ENCODE data around the gene HIVEP2.
A peak's percentile ranks its signal among the peaks of the same experiment; 100 is the strongest.

HIVEP2 gene

DNA sequence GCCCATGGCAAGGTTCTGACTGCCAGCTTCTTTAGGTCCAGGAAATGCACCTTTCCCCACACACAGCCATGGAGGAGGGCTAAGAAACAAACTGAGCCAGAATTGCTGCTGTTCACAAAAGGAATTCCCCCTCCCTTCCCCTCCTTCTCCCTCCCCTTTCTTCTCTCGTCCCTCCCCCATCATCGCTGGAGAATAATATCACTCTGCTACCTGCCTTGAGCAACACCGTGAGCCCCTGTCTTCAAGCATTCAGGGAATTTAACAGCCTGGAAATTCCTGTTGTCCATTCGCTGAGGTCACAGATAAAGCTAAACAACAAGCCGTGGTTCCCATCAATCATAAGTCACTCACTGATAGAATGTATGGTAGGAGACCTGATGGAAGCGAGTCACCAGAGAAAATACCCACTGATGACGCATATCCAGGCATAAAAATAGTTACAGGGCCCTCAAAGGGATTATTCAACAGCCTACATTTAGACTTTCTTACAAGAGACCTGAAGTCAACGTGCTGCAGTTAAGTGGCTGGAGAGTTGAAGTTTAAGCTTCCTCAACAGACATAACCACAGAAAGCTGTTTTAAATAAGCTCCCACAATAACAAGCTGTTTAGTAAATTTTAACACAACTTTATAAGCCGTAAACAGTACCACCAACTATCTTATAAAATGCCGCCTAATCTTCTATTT is 59.7 kb downstream of the HIVEP2 start:
- no peak overlapping the region for H2AK5ac ChIP-seq (ENCODE audit: low read length)

DNA sequence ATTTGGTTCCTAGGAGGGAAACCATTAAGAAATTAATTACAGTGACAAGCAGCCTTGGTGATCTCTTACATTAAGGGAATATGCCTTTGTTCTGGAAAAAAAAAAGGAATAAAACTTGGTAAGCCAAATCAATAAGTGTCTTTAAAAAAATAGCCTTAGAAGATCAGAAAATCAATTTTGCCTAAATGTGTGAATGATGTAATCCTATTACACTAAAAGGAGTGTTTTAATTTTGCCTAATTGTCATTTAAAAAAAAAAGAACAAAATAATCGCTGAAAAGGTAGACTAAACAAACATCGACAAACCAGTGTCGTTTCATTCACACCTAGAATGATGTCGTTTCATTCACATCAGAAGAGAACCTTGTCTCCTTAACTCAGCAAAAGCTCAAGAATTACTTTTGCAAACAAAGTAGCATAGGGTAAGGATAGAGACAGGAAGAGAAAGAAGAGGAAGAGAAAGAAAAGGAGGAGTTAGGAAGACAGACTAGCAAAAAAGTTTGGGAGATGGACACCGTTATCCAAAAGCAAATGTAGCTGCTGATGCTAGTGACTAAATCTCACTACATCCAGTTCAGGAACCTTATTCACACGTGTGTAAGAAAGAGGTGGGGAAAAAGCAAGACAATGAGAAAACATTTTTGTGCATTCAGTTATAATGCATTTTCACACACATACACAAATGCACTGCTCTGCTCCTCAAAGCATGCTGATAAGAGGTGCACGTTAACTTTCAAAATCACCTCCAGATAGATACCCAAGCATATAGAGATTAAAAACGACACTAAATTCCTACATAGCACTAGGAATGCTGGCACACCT is 60.6 kb downstream of the HIVEP2 start:
- peak; percentile 28 for DNase-seq
- Histone ChIP-seq H2AK5ac (ENCODE audit: low read length) (no peak overlapping the region), H3K27me3 (ENCODE audit: insufficient read depth, low read length, poor library complexity) (no peaks in the 10 kb centered on the region), H4K8ac (ENCODE audit: low read depth, low read length) (no peak overlapping the region), H3K4ac (ENCODE audit: low read depth, low read length) (no peak overlapping the region), H3K79me2 (ENCODE audit: control insufficient read depth, insufficient read depth, low read length) (no peaks in the 10 kb centered on the region), H3K18ac (ENCODE audit: low read length) (no peak overlapping the region), H2BK120ac (ENCODE audit: low read depth, low read length) (no peak overlapping the region), H3K4me1 (ENCODE audit: control insufficient read depth, low read depth, low read length) (peaks cover 10% of the 10 kb centered on the region), H3K56ac (ENCODE audit: low read length) (peak overlapping the region; percentile 0), H3K4me2 (ENCODE audit: low read length) (no peak overlapping the region), H4K5ac (ENCODE audit: low read length) (no peak overlapping the region), H2BK5ac (ENCODE audit: low read length) (no peak overlapping the region), H3K4me3 (ENCODE audit: low read length) (no peak overlapping the region), H3K36me3 (ENCODE audit: control insufficient read depth, insufficient read depth, low read length) (no peaks in the 10 kb centered on the region), H3K9ac (ENCODE audit: low read length) (no peak overlapping the region), H3K79me1 (ENCODE audit: low read length) (no peaks in the 10 kb centered on the region), H3K27ac (ENCODE audit: low read depth, low read length) (peak overlapping the region; percentile 18), H3K23ac (ENCODE audit: low read length) (no peak overlapping the region), H2BK15ac (replicated peaks; ENCODE audit: low read depth) (no peak overlapping the region)
- no CpG with 5 or more reads among the region's 8 CpGs for WGBS (ENCODE audit: extremely low coverage, insufficient coverage, low lambda C conversion rate)

More for the DNA sequence above, 59.7 kb downstream of the HIVEP2 start:
- peaks cover 7% of the 10 kb centered on the region for H3K4me1 ChIP-seq (ENCODE audit: control insufficient read depth, low read depth, low read length)
- peak; percentile 98 for DNase-seq
- no peak overlapping the region for H4K8ac ChIP-seq (ENCODE audit: low read depth, low read length)
- H3K4me2 ChIP-seq (ENCODE audit: low read length): no peak overlapping the region
- no peak overlapping the region for H4K5ac ChIP-seq (ENCODE audit: low read length)
- peak overlapping the region; percentile 4 for H3K27ac ChIP-seq (ENCODE audit: low read depth, low read length)
- H2BK5ac ChIP-seq (ENCODE audit: low read length): no peak overlapping the region
- no peak overlapping the region for H3K9ac ChIP-seq (ENCODE audit: low read length)
- no peak overlapping the region for H3K56ac ChIP-seq (ENCODE audit: low read length)
- H2BK120ac ChIP-seq (ENCODE audit: low read depth, low read length): no peak overlapping the region
- no peak overlapping the region for H3K4me3 ChIP-seq (ENCODE audit: low read length)
- H3K79me1 ChIP-seq (ENCODE audit: low read length): no peaks in the 10 kb centered on the region
- H3K27me3 ChIP-seq (ENCODE audit: insufficient read depth, low read length, poor library complexity): no peaks in the 10 kb centered on the region
- H2BK15ac ChIP-seq (replicated peaks; ENCODE audit: low read depth): no peak overlapping the region
- no peak overlapping the region for H3K23ac ChIP-seq (ENCODE audit: low read length)
- WGBS (ENCODE audit: extremely low coverage, insufficient coverage, low lambda C conversion rate): 100% methylated on average over 2 of the region's 10 CpGs
- no peak overlapping the region for H3K4ac ChIP-seq (ENCODE audit: low read depth, low read length)
- H3K18ac ChIP-seq (ENCODE audit: low read length): no peak overlapping the region
- H3K79me2 ChIP-seq (ENCODE audit: control insufficient read depth, insufficient read depth, low read length): no peaks in the 10 kb centered on the region
- H3K36me3 ChIP-seq (ENCODE audit: control insufficient read depth, insufficient read depth, low read length): no peaks in the 10 kb centered on the region

DNA sequence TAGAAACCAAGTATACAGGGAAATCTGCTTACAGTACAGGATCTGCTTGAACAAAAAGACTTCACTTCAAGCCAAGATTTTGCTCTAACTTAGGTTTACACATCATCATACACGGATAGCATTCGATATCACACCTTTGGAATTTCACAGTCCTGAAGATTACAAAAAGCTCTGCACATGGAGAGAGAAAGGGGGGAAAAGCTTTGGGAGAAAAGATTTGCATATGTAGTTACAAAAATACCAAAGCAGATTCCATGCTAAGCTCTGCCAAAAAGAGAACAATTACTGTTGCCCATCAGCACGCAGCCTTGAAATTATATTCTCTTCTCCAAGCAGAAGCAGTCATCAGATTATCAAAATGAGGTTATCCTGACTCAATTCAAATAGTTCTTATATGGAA is 62.0 kb downstream of the HIVEP2 start:
- Histone ChIP-seq H4K8ac (ENCODE audit: low read depth, low read length) (no peak overlapping the region), H3K4me3 (ENCODE audit: low read length) (no peak overlapping the region), H3K27me3 (ENCODE audit: insufficient read depth, low read length, poor library complexity) (no peaks in the 10 kb centered on the region), H2BK120ac (ENCODE audit: low read depth, low read length) (no peak overlapping the region), H4K5ac (ENCODE audit: low read length) (no peak overlapping the region), H3K23ac (ENCODE audit: low read length) (no peak overlapping the region), H3K4me2 (ENCODE audit: low read length) (no peak overlapping the region), H3K36me3 (ENCODE audit: control insufficient read depth, insufficient read depth, low read length) (no peaks in the 10 kb centered on the region), H3K79me1 (ENCODE audit: low read length) (no peaks in the 10 kb centered on the region), H2BK5ac (ENCODE audit: low read length) (no peak overlapping the region), H3K27ac (ENCODE audit: low read depth, low read length) (no peak overlapping the region), H3K4ac (ENCODE audit: low read depth, low read length) (no peak overlapping the region), H3K4me1 (ENCODE audit: control insufficient read depth, low read depth, low read length) (peaks cover 18% of the 10 kb centered on the region), H2BK15ac (replicated peaks; ENCODE audit: low read depth) (no peak overlapping the region), H3K9ac (ENCODE audit: low read length) (no peak overlapping the region), H3K18ac (ENCODE audit: low read length) (no peak overlapping the region), H3K56ac (ENCODE audit: low read length) (no peak overlapping the region), H3K79me2 (ENCODE audit: control insufficient read depth, insufficient read depth, low read length) (no peaks in the 10 kb centered on the region), H2AK5ac (ENCODE audit: low read length) (no peak overlapping the region)
- no CpG with 5 or more reads among the region's 3 CpGs for WGBS (ENCODE audit: extremely low coverage, insufficient coverage, low lambda C conversion rate)
- DNase-seq: peak; percentile 77

DNA sequence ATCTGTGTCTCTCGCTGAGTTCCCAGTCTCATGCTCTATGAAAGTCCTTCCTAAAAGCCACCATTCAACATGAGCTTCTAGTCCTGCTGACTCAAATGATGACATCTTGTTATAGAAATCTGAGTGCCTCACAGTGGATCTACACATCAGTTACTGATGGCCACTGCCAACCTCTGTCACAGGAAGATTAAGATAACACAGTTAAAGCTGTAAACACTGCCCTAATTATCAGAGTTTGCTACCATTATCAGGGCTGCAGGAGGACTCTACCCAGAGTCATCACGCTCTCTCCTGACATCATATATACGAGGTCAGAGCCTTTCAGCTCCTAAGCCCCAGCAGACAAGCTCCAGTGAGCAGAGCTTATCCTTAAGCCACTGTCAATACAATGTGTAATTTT is 63.2 kb downstream of the HIVEP2 start:
- Histone ChIP-seq H2AK5ac (ENCODE audit: low read length) (no peak overlapping the region), H3K18ac (ENCODE audit: low read length) (no peak overlapping the region), H3K79me1 (ENCODE audit: low read length) (no peaks in the 10 kb centered on the region), H3K9ac (ENCODE audit: low read length) (no peak overlapping the region), H3K4me3 (ENCODE audit: low read length) (no peak overlapping the region), H3K27me3 (ENCODE audit: insufficient read depth, low read length, poor library complexity) (no peaks in the 10 kb centered on the region), H3K79me2 (ENCODE audit: control insufficient read depth, insufficient read depth, low read length) (no peaks in the 10 kb centered on the region), H3K4me2 (ENCODE audit: low read length) (no peak overlapping the region), H3K56ac (ENCODE audit: low read length) (no peak overlapping the region), H3K4ac (ENCODE audit: low read depth, low read length) (no peak overlapping the region), H3K4me1 (ENCODE audit: control insufficient read depth, low read depth, low read length) (peaks cover 18% of the 10 kb centered on the region), H2BK15ac (replicated peaks; ENCODE audit: low read depth) (no peak overlapping the region), H2BK120ac (ENCODE audit: low read depth, low read length) (no peak overlapping the region), H3K27ac (ENCODE audit: low read depth, low read length) (no peak overlapping the region), H3K36me3 (ENCODE audit: control insufficient read depth, insufficient read depth, low read length) (no peaks in the 10 kb centered on the region), H2BK5ac (ENCODE audit: low read length) (no peak overlapping the region), H4K8ac (ENCODE audit: low read depth, low read length) (no peak overlapping the region), H3K23ac (ENCODE audit: low read length) (no peak overlapping the region), H4K5ac (ENCODE audit: low read length) (no peak overlapping the region)
- peak; percentile 85 for DNase-seq
- WGBS (ENCODE audit: extremely low coverage, insufficient coverage, low lambda C conversion rate): no CpG with 5 or more reads among the region's 3 CpGs

DNA sequence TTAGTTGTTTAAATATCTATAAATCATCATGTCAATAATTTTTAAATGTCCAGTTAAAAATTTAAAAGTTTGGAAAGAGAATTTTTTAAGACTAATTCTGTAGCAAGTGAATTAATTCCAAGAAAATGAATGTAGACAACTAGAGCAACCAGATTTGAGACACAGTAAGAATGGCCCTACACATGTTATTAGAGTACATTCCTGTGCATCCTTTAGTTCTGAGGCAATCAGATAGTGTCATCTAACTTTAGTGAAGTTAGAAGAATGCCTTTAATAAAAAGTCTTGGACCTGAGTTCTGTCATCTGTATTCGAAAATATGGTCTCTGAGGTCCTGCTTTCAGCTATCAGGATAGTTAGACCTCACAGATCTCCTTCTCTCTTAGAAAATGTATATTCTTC is 63.7 kb downstream of the HIVEP2 start:
- no CpG with 5 or more reads among the region's 1 CpG for WGBS (ENCODE audit: extremely low coverage, insufficient coverage, low lambda C conversion rate)
- H3K27ac ChIP-seq (ENCODE audit: low read depth, low read length): no peak overlapping the region

More for the DNA sequence above, 63.7 kb downstream of the HIVEP2 start:
- Histone ChIP-seq H3K36me3 (ENCODE audit: control insufficient read depth, insufficient read depth, low read length) (no peaks in the 10 kb centered on the region), H3K4me1 (ENCODE audit: control insufficient read depth, low read depth, low read length) (peaks cover 19% of the 10 kb centered on the region), H3K4me2 (ENCODE audit: low read length) (no peak overlapping the region), H2BK15ac (replicated peaks; ENCODE audit: low read depth) (no peak overlapping the region), H2AK5ac (ENCODE audit: low read length) (no peak overlapping the region), H3K23ac (ENCODE audit: low read length) (no peak overlapping the region), H4K8ac (ENCODE audit: low read depth, low read length) (no peak overlapping the region), H3K4ac (ENCODE audit: low read depth, low read length) (no peak overlapping the region), H3K79me1 (ENCODE audit: low read length) (no peaks in the 10 kb centered on the region), H3K56ac (ENCODE audit: low read length) (no peak overlapping the region), H2BK5ac (ENCODE audit: low read length) (no peak overlapping the region), H4K5ac (ENCODE audit: low read length) (no peak overlapping the region), H2BK120ac (ENCODE audit: low read depth, low read length) (no peak overlapping the region), H3K79me2 (ENCODE audit: control insufficient read depth, insufficient read depth, low read length) (no peaks in the 10 kb centered on the region), H3K4me3 (ENCODE audit: low read length) (no peak overlapping the region), H3K9ac (ENCODE audit: low read length) (no peak overlapping the region), H3K18ac (ENCODE audit: low read length) (no peak overlapping the region), H3K27me3 (ENCODE audit: insufficient read depth, low read length, poor library complexity) (no peaks in the 10 kb centered on the region)
- no peak for DNase-seq
